NCI-H128 (cell line): Measurements from ENCODE around the gene SLC4A8.

Source experiments
- DNase-seq: peaks from one replicate; lab custom pipeline; 2025; ENCODE audit not compliant: unreplicated experiment; lab: John Stamatoyannopoulos, UW

SLC4A8 gene

DNA sequence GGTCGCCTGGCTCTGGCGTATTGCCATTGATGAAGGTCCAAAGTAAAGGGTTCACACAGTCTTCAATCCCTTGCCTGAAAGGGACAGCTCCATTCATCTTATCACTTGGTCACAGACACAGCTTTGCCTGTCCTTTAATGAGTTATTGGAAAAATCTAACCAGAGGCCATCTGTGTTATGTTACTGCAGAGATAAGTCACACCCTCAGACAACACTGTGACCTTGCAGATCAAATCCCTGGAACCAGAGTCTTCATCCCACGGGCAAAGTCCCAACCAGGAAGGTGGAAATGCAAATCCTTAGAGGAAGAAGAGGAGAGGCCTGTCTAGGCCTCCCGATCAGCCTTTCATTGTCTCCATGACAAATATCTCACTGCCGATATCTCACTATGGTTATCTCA lies 98.1 kb downstream of the SLC4A8 start:
- no peak for DNase-seq

DNA sequence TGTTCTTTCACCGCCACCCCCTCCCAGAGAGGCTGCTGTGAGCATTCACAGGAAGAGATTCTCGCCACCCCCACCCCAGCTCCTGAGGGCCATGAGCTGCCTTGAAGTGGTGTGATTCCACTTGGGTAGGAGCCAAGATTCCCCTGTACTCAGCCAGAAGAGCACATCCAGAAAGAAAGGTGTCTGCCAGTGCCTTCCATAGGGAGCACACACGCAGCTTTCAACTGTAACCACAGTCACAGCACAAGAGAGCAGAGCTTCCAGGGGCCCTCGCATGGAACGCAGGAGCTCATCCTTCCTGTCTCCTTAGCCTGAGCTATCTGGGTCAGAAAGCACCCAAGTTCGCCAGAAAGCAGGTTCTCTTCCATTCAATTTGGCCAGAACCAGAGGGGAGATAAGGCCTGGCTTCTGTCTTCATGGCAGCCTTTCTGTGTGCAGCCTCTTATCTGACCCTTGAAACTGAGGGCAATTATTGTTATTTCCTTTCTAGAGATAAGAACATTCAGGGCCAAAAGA lies 99.8 kb downstream of the SLC4A8 start:
- DNase-seq = no peak

DNA sequence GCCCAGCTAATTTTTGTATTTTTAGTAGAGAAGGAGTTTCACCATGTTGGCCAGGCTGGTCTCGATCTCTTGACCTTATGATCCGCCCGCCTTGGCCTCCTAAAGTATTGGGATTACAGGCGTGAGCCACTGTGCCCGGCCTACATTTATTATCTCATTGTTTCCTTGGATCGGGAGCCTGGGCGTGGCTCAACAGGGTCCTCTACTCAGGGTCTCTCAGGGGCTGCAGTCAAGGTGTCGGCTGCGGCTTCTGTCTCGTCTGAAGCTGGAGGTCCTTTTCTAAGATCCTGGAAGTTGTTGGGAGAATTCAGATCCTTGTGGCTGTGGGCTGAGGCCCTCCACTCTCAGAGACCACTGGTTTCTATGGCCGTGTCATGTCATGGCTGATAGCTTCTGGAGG lies 100.9 kb downstream of the SLC4A8 start:
- DNase-seq = no peak

GRCh38 chr12:51527966-51528365 lies 103.3 kb downstream of the SLC4A8 start:
- DNase-seq = no peak

DNA sequence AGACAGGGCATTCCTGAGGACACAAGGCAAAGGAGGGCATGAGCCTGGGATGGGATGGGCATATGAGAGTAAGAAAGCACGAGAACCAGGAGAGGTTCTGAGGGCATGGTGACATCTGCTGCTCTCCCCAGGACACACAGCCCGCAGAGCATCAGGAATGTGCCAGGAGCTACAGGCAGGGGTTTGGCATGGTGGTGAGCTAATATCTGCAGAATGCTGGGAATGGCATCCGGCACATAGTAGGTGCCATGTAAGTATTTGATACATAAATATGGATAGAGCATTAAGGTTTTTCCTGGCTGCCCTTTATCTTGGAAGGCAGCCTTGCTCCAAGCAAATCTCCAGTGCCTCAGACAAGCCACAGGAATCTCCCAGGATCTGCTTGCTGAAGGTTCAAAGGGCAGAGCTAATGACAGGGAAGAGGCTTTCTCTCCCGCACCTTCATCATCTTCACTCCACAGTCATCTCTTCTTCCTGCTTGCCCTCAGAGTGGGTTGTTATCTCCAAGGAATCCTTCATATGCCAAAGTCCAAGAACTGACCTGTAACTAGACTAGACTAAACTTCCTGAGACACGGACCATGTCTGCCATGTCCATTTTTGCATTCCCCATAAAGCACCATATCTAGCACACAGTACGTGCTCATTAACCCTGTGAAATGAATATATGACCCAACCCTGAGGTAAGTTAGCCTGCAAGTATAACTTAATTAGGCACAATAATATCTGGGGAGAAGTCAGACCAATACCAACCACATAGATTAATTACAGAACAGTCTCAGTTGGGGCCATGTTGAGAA lies 104.4 kb downstream of the SLC4A8 start:
- DNase-seq = no peak

DNA sequence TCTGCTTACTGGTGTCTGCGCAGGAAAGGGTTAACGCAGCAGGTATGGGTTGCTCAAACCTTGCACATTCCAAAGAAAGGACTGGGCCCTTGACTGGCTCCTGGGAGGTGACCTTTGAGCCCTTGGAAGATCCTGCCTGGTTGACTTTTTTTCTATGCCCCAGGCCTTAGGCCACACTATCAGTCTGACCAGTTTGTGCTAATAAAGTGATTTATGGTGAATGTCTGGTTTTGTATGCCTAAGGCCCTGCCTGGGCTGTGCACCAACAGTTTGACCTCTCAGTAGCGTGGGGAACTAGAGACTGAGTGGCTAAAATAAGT lies 105.0 kb downstream of the SLC4A8 start:
- no peak for DNase-seq

DNA sequence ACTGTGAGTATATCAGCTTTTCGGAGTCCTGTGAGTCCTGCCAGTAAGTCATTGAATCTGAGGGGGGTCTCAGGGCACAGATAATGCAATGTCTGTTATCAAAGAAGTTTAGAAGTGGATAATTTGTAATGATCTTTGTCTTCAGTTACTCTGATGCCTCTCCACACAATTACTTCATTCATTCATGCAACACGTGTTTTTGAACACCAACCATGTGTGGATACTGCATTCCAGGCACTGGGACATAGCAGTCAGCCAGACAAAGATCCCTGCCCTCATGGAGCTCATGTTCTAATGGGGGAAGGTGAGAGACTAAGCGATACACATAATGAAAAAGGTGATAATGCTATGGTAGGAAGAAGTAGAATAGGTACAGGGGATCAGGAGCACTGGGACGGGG lies 105.6 kb downstream of the SLC4A8 start:
- no peak for DNase-seq

DNA sequence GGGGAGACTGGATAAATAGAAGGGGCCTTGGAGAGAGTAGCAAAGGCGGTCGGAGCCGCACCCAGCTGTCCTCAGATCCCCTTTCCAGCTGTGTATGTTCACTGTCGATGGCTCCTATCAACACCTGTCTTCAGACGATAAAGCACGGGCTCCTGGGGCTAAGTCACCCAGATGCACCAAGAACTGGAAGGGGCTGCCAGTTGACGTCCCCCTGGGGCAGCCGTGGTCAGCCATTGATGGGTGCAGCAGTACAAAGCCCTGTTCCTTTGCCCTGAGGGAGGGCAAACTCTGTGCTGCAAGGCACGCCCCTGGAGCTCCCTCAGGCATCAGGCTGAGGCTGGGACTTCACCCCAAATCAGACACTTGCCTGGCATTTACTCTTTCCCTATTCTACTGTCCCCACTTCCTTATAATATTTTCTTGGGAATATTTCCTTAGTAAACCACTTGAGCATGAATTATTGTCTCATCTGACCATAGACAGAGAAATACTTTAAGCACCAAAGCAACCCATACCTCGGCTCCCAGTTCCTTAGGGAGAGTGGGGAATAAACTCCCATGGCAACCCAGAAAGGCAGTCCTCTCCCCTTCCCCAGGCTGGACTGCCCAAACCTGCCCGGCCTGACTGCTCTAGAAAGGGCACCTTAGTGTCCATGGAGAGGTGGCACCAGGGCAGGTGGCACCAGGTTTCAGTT lies 106.8 kb downstream of the SLC4A8 start:
- no peak for DNase-seq

- DNase-seq = peak; percentile 74
Observed at GRCh38 chr12:51531978-51532497, 107.4 kb downstream of the SLC4A8 start.

DNA sequence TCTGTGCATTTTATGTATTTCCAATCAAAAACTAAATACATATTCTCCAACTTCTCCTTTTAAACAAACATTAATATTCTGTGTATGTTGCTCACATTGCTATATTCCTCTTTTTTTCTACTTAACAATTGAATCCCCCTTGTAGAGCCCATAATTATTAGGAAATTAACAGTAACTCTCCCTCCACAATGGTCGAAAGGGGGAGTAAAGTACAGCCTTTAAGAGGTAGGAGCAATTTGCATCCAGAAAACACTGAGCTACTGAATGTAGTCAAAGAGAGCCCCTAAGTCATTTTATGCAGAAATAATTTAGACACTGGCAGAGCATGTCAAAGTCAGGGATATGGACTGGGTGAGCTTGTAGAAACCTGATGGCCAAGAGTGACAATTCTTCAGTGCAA lies 109.2 kb downstream of the SLC4A8 start:
- no peak for DNase-seq

GRCh38 chr12:51534216-51535074 lies 109.8 kb downstream of the SLC4A8 start:
- DNase-seq = no peak

DNA sequence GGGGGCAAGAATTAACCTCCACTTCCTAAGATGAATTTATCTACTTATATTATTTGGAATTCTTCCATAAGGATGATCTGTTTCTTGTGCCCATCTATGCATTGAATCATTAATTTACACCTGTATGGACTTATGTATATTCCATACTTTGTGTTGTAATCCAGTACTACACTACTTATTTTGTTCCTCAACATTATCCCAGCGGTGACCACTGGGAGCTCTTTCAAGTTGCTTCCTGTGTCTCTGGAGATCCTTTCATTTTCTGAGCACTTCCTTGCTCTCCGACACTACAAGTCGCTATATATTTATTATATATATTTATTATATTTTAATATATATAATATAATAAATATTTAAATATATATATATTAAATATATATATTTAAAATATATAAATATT lies 111.5 kb downstream of the SLC4A8 start:
- DNase-seq = no peak

GRCh38 chr12:51538149-51538548 lies 113.5 kb downstream of the SLC4A8 start:
- DNase-seq = no peak

DNA sequence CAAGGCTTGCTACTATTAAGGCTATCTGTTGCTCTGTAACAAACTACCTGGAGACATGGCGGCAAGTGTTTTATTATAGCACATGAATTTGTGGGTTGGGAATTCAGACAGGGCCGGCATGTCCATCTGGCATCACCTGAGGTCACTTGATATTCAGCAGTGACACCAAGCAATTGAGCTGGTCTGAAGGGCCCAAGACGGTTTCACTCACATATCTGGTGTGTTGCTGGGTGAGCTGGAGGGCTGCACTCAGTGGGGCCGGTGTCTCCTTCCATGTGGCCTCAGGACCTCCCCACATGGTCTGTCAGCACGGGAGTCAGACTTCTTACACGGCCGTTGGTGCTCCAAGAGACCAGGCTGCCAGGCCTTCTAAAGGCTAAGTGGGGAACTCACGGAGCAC lies 114.0 kb downstream of the SLC4A8 start:
- DNase-seq = no peak

GRCh38 chr12:51540996-51541395 lies 116.4 kb downstream of the SLC4A8 start:
- no peak for DNase-seq

GRCh38 chr12:51546097-51546496 lies 121.5 kb downstream of the SLC4A8 start:
- no peak for DNase-seq

DNA sequence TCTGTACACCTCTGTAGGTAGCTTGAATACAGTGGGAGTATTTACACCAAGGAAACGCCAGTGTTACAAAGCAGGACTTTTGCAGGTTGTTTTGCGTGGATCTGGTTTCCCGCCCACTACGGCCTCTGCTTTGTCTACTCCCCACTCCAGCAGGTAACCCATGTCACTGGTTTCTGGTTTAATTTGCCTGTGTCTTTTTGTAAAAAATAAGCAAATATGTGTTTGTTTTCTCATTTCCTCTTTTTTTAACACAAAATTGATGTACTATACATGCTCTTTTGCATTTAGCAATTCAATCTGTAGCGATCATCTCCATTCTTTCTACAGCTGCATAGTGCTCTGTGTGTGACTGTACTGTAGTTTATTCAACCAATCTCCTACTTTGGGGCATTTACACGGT lies 123.0 kb downstream of the SLC4A8 start:
- no peak for DNase-seq

- DNase-seq = no peak
Observed at GRCh38 chr12:51548241-51548640, 123.6 kb downstream of the SLC4A8 start.

DNA sequence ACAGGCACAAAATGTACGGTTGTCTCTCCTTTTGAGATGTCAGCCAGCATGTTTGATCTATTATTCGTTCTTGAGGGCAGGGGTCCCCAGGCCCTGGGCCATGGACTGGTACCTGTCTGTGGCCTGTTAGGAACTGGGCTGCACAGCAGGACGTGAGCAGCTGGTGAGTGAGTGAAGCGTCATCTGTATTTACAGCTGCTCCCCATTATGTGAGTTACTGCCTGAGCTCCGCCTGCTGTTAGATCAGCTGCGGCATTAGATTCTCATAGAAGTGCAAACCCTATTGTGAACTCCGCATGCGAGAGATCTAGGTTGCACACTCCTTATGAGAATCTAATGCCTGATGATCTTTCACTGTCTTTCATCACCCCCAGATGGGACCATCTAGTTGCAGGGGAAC lies 125.0 kb downstream of the SLC4A8 start:
- no peak for DNase-seq
